Lower leg skin (tissue), 3 donors: ENCODE measurements around the gene FOXA2.

Experiments
- POLR2A ChIP-seq, 2 donors: fragments of 450-650 bp; IDR thresholded peaks; one replicate each; pipeline ENCODE4 v1.6.1; 2016 to 2017; ENCODE audit warnings: antibody characterized with exemption in 2 of 2, mild to moderate bottlenecking in 1 of 2, moderate library complexity in 1 of 2
- TF ChIP-seq, protein P1 (sequence below), 3 donors: fragments of 450-650 bp; IDR thresholded peaks; one replicate each; pipeline ENCODE4 v1.5.1; 2016; ENCODE audit warnings: antibody characterized with exemption in 3 of 3, mild to moderate bottlenecking in 3 of 3, moderate library complexity in 2 of 3

DNA sequence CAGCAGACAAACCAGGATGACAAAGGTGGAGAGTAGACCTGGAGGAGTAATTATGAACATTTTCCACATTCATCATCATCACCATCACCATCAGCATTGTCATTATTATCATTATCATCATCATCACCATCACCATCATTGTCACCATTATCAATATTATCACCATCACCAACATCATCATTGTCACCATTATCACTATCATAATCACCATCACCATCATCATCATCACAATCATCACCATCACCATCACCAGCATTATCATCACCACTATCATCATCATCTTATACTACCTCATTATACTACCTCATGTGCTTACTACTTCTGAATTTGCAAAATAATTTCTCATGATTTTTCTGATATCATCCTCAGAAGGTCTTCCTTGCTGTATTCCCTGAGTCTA, 39.3 kb downstream of the FOXA2 start:
- TF ChIP-seq, protein P1, sequence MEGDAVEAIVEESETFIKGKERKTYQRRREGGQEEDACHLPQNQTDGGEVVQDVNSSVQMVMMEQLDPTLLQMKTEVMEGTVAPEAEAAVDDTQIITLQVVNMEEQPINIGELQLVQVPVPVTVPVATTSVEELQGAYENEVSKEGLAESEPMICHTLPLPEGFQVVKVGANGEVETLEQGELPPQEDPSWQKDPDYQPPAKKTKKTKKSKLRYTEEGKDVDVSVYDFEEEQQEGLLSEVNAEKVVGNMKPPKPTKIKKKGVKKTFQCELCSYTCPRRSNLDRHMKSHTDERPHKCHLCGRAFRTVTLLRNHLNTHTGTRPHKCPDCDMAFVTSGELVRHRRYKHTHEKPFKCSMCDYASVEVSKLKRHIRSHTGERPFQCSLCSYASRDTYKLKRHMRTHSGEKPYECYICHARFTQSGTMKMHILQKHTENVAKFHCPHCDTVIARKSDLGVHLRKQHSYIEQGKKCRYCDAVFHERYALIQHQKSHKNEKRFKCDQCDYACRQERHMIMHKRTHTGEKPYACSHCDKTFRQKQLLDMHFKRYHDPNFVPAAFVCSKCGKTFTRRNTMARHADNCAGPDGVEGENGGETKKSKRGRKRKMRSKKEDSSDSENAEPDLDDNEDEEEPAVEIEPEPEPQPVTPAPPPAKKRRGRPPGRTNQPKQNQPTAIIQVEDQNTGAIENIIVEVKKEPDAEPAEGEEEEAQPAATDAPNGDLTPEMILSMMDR (IDR thresholded peaks at IDR 0.05): no peak
- no peak for TF ChIP-seq POLR2A (IDR thresholded peaks at IDR 0.05)
